T-helper 22 cell (primary cell): ENCODE results near the gene GIMD1.

Source experiments
- DNase-seq: peaks from one replicate; pipeline ENCODE4 v3.0.0-alpha.2; 2020; ENCODE audit warnings: low read depth

The GIMD1 gene

DNA sequence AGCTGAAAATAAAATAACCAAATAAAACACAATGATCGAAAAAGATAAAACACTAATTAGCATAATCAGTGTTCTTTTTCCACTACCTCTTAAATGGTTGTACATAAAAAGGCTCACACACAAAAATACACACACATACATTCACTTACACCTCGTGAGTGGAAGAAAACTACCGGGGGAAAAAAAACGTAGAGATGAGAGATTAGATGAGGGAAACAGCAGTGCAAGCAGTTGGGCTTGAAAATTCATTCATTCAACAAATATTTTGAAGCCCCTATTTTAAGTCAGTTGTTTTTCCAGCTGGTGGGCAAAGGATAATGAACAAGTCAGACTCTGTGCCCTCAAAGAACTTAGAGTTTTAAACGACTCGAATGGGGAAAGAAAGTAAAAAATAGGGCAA is 53.6 kb downstream of the GIMD1 start:
- no peak for DNase-seq

GRCh38 chr4:106312997-106313522 is 55.5 kb downstream of the GIMD1 start:
- no peak for DNase-seq

- no peak for DNase-seq
These were observed 56.2 kb downstream of the GIMD1 start for GRCh38 chr4:106312377-106312776.
